Naive B cell (primary cell): Measurements from ENCODE around the gene RPE. TPM values are rescaled to one million over a fixed set of nuclear protein-coding genes. Genes with fewer than 3 reads are reported as not detected.
A peak's percentile ranks its signal among the peaks of the same experiment; 100 is the strongest.

Source experiments
- ATAC-seq, 2 donors: fragments of 150-1000 bp; cut with Tn5 transposase; 2 replicates each; pipeline ENCODE4 v1.10.0; 2021; ENCODE audit warnings: low read depth in 2 of 2, mild to moderate bottlenecking in 2 of 2, moderate library complexity in 2 of 2
- DNase-seq: peaks from one replicate; pipeline ENCODE4 v3.0.0; 2022
- H3K27ac Mint-ChIP-seq, 6 donors: one replicate each; pipeline ENCODE4 v1.8.0; 2020 to 2022; ENCODE audit warnings: mild to moderate bottlenecking in 6 of 6, mixed read lengths in 6 of 6, moderate library complexity in 5 of 6, inconsistent platforms in 2 of 6
- H3K27me3 Mint-ChIP-seq, 3 donors: one replicate each; pipeline ENCODE4 v1.8.0; 2021 to 2022; ENCODE audit warnings: mixed read lengths in 3 of 3, mild to moderate bottlenecking in 1 of 3
- H3K36me3 Mint-ChIP-seq, 2 donors: one replicate each; pipeline ENCODE4 v1.8.0; 2020 to 2022; ENCODE audit warnings: mixed read lengths in 2 of 2, inconsistent platforms in 1 of 2, mild to moderate bottlenecking in 1 of 2
- H3K4me1 Mint-ChIP-seq, 3 donors: one replicate each; pipeline ENCODE4 v1.8.0; 2020 to 2022; ENCODE audit warnings: mixed read lengths in 3 of 3, inconsistent platforms in 1 of 3, mild to moderate bottlenecking in 1 of 3, moderate library complexity in 1 of 3
- H3K4me3 Mint-ChIP-seq, 8 donors: one replicate each; pipeline ENCODE4 v1.8.0; 2020 to 2022; ENCODE audit warnings: mild to moderate bottlenecking in 8 of 8, mixed read lengths in 8 of 8, moderate library complexity in 8 of 8, inconsistent platforms in 2 of 8
- H3K9me3 Mint-ChIP-seq, 7 donors: one replicate each; pipeline ENCODE4 v1.8.0; 2020 to 2022; ENCODE audit warnings: mixed read lengths in 7 of 7, mild to moderate bottlenecking in 5 of 7, inconsistent platforms in 2 of 7, moderate library complexity in 1 of 7
- polyA plus RNA-seq, 6 donors: library from polyadenylated mRNA; unstranded; fragments of 300-500 nt; fragmentation: Illumina TruSeq; gene quantifications; one replicate each; pipeline ENCODE4 v1.2.3, GENCODE V29; 2021; ENCODE audit warnings: low read depth in 6 of 6

Gene RPE
- polyA plus RNA-seq, 6 donors from 2014 or later, result 15.9 to 24.0 (median 19.5) TPM

GRCh38 chr2:210009896-210010295 lies 7.5 kb downstream of the RPE start:
- Mint-ChIP-seq H3K9me3 (no peaks in the 10 kb centered on the region), H3K27ac (no peak overlapping the region), H3K4me3 (no peak overlapping the region), H3K36me3 (peaks cover 4 to 8% of the 10 kb centered on the region in 2 donors), H3K27me3 (no peaks in the 10 kb centered on the region), H3K4me1 (peaks cover 25 to 31% (median 27%) of the 10 kb centered on the region in 3 donors)
- DNase-seq (no peak), ATAC-seq (no peak)

GRCh38 chr2:210020138-210020537 lies 17.7 kb downstream of the RPE start:
- Mint-ChIP-seq H3K27ac (peak overlapping the region in 1 of 6 donors; percentile 49), H3K36me3 (peaks cover 1 to 19% of the 10 kb centered on the region in 2 donors), H3K27me3 (no peaks in the 10 kb centered on the region), H3K9me3 (no peaks in the 10 kb centered on the region), H3K4me1 (peaks cover 0 to 2% (median 0%) of the 10 kb centered on the region in 3 donors), H3K4me3 (no peak overlapping the region)
- DNase-seq (no peak), ATAC-seq (no peak)

- H3K9me3 Mint-ChIP-seq, result no peaks in the 10 kb centered on the region
- H3K27ac Mint-ChIP-seq, result peak overlapping the region in 1 of 6 donors; percentile 32
These were observed 20.4 kb downstream of the RPE start for GRCh38 chr2:210022824-210023223.

DNA sequence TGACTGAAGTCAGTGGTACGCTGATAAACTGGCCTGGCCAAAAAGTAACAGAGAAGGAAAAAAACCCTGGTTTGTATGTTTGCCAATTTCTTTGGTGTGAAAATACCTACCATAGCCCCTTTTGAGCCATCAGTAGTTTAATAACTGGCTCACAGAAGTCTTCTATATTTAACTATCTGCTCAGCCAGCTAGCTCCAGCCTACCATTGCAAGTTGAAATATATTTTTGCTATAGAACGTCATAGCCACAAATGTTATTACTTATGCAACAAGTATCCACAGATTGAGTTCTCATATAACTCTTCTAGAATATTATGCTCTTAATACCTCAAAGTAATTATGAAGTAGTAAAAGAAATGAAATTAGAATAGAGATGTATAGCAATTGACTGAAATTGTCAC lies 25.2 kb downstream of the RPE start:
- H3K36me3 Mint-ChIP-seq, result peaks cover 0 to 17% of the 10 kb centered on the region in 2 donors
- no peaks in the 10 kb centered on the region for H3K4me1 Mint-ChIP-seq
- no peak for ATAC-seq
- H3K4me3 Mint-ChIP-seq, result no peak overlapping the region
- DNase-seq, result no peak
- no peaks in the 10 kb centered on the region for H3K27me3 Mint-ChIP-seq
- no peaks in the 10 kb centered on the region for H3K9me3 Mint-ChIP-seq
- no peak overlapping the region for H3K27ac Mint-ChIP-seq

More at GRCh38 chr2:210022824-210023223, 20.4 kb downstream of the RPE start:
- DNase-seq, result no peak
- Mint-ChIP-seq H3K4me1 (no peaks in the 10 kb centered on the region), H3K27me3 (no peaks in the 10 kb centered on the region), H3K36me3 (peaks cover 0 to 26% of the 10 kb centered on the region in 2 donors), H3K4me3 (no peak overlapping the region)
- no peak for ATAC-seq

DNA sequence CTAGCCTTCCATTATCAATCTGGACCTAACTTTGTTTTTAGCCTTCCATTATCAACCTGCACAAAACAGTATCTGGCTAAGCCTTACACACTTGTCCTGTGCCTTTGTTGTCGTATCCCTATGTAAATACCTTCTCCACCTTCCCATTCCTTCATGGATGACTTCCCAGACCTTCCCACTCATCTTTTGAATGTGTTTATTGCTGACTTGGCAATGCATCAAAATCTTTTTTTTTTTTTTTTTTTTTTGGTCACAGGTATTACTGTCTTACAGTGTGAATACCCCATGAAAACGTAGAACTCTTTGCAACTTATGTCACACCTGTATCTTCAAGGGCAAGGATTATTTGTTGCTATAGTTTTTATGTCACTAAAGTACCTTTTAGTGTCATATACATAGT lies 25.7 kb downstream of the RPE start:
- Mint-ChIP-seq H3K27me3 (no peaks in the 10 kb centered on the region), H3K27ac (peak overlapping the region in 2 of 6 donors; percentile 30 to 85), H3K9me3 (no peaks in the 10 kb centered on the region), H3K4me3 (no peak overlapping the region), H3K4me1 (no peaks in the 10 kb centered on the region), H3K36me3 (peaks cover 0 to 16% of the 10 kb centered on the region in 2 donors)
- DNase-seq (no peak), ATAC-seq (no peak)

DNA sequence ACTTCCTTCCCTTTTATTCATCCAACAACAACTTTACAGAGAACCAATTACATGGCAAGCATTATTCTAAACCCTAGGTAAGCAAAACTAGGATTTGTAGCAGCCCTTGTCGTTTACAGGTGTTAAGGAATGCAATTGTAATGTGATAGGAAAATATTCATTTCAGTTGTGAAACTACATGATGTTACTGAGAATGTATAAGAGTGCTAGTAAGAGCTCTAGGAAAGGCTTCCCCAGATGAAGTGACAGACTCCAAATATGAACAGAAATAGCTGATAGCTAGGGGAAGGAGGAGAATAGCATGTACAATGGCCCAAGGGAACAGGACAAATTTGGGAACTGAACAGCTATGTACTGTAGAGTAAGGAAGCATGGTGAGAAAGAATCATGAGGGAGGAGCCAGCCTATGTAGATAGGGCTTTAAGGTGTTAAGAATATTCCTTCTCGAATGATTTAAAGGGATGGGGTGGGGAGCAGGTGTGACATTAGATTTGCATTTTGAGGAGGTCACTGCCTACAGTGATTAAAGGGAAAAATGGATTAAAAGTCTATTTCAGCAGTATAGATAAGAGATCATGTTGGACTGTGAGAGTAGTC lies 31.7 kb downstream of the RPE start:
- no peak for ATAC-seq
- Mint-ChIP-seq H3K9me3 (peaks cover 0 to 2% (median 0%) of the 10 kb centered on the region in 7 donors), H3K27ac (peak overlapping the region in 2 of 6 donors; percentile 9 to 18), H3K36me3 (peaks cover 0 to 9% of the 10 kb centered on the region in 2 donors), H3K4me3 (no peak overlapping the region), H3K4me1 (peaks cover 0 to 7% (median 0%) of the 10 kb centered on the region in 3 donors), H3K27me3 (no peaks in the 10 kb centered on the region)
- DNase-seq, result no peak

GRCh38 chr2:210035679-210036078 lies 33.2 kb downstream of the RPE start:
- ATAC-seq (no peak), DNase-seq (no peak)
- H3K4me1 Mint-ChIP-seq, result peaks cover 0 to 7% (median 0%) of the 10 kb centered on the region in 3 donors
- H3K4me3 Mint-ChIP-seq, result no peak overlapping the region
- H3K36me3 Mint-ChIP-seq, result peaks cover 0 to 9% of the 10 kb centered on the region in 2 donors
- H3K9me3 Mint-ChIP-seq, result peaks cover 0 to 2% (median 0%) of the 10 kb centered on the region in 7 donors
- H3K27ac Mint-ChIP-seq, result no peak overlapping the region
- no peaks in the 10 kb centered on the region for H3K27me3 Mint-ChIP-seq

- Mint-ChIP-seq H3K4me3 (no peak overlapping the region), H3K27ac (no peak overlapping the region), H3K36me3 (peaks cover 0 to 5% of the 10 kb centered on the region in 2 donors), H3K9me3 (peaks cover 0 to 2% (median 0%) of the 10 kb centered on the region in 7 donors), H3K4me1 (peaks cover 0 to 7% (median 0%) of the 10 kb centered on the region in 3 donors), H3K27me3 (no peaks in the 10 kb centered on the region)
- ATAC-seq (no peak), DNase-seq (no peak)
These were observed 35.6 kb downstream of the RPE start for GRCh38 chr2:210038078-210038477.

GRCh38 chr2:210046851-210047500 lies 44.5 kb downstream of the RPE start:
- Mint-ChIP-seq H3K27me3 (no peaks in the 10 kb centered on the region), H3K4me3 (no peak overlapping the region), H3K4me1 (no peaks in the 10 kb centered on the region), H3K9me3 (peaks cover 0 to 15% (median 4%) of the 10 kb centered on the region in 7 donors), H3K36me3 (peaks cover 0 to 16% of the 10 kb centered on the region in 2 donors), H3K27ac (peak overlapping the region in 1 of 6 donors; percentile 60)
- no peak for DNase-seq
- ATAC-seq, result no peak

DNA sequence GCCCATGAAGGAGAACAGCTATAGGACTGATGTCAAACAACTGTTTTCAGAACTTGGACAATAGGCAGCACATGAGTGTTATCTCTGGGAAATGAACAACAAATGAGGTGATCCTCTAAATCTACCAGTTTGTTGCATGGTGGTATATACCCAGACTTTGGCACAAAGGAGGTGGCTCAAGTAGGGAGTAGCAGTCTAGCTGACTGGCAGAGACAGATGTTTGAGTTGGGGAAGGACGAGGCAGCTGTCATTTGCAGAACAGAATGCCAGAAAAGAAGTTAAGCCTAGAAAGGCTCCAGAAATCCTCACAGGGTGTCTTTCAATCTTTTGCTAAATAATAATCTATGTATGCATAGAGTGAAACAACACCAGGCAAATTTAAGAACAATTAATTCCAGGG lies 47.4 kb downstream of the RPE start:
- no peaks in the 10 kb centered on the region for H3K4me1 Mint-ChIP-seq
- H3K36me3 Mint-ChIP-seq, result peaks cover 7 to 26% of the 10 kb centered on the region in 2 donors
- H3K27me3 Mint-ChIP-seq, result no peaks in the 10 kb centered on the region
- H3K4me3 Mint-ChIP-seq, result no peak overlapping the region
- ATAC-seq (no peak), DNase-seq (no peak)
- H3K9me3 Mint-ChIP-seq, result peaks cover 4 to 17% (median 6%) of the 10 kb centered on the region in 7 donors
- peak overlapping the region in 2 of 6 donors; percentile 2 to 43 for H3K27ac Mint-ChIP-seq

- H3K27me3 Mint-ChIP-seq, result no peaks in the 10 kb centered on the region
- ATAC-seq (no peak), DNase-seq (no peak)
- no peaks in the 10 kb centered on the region for H3K4me1 Mint-ChIP-seq
- H3K27ac Mint-ChIP-seq, result no peak overlapping the region
- peaks cover 18 to 34% of the 10 kb centered on the region in 2 donors for H3K36me3 Mint-ChIP-seq
- H3K9me3 Mint-ChIP-seq, result peaks cover 11 to 27% (median 12%) of the 10 kb centered on the region in 7 donors
- H3K4me3 Mint-ChIP-seq, result no peak overlapping the region
These were observed 48.4 kb downstream of the RPE start for GRCh38 chr2:210050885-210051284.

DNA sequence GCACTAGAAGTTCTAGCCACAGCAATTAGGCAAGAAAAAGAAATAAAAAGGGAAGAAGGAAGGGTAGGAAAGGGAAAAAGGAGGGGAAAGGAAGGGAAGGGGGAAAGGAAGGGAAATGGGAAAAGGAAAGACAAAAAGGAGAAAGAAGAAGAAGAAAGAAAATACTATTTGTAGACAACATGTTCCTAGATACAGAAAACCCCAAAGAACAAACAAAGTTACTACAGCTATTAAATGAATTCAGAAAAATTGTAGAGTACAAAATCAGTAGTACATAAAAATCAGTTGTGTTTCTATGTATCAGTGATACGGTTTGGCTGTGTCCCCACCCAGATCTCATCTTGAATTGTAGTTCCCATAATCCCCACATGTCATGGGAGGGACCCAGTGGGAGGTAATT lies 52.3 kb downstream of the RPE start:
- no peak for DNase-seq
- Mint-ChIP-seq H3K27ac (peak overlapping the region in 1 of 6 donors; percentile 3), H3K4me1 (no peaks in the 10 kb centered on the region)

DNA sequence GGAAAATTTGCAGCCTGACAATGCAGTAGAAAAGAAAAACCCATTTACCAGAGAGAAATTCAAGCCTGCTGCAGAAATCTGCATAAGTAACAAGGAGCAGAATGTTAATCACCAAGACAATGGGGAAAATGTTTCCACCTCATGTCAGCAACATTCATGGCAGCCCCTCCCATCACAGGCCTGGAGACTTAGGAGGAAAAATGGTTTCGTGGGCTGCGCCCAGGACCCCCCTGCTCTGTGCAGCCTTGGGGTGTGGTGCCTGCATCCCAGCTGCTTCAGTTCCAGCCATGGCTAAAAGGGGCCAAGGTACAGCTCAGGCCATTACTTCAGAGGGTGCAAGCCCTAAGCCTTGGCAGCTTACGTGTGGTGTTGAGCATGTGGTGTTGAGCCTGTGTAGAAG lies 53.4 kb downstream of the RPE start:
- DNase-seq (no peak), ATAC-seq (no peak)
- Mint-ChIP-seq H3K4me1 (no peaks in the 10 kb centered on the region), H3K27me3 (no peaks in the 10 kb centered on the region), H3K9me3 (peaks cover 11 to 41% (median 22%) of the 10 kb centered on the region in 7 donors), H3K36me3 (peaks cover 18 to 24% of the 10 kb centered on the region in 2 donors), H3K4me3 (no peak overlapping the region), H3K27ac (no peak overlapping the region)

More for the DNA sequence above, 52.3 kb downstream of the RPE start:
- no peak for ATAC-seq
- Mint-ChIP-seq H3K4me3 (no peak overlapping the region), H3K27me3 (no peaks in the 10 kb centered on the region), H3K9me3 (peaks cover 11 to 41% (median 22%) of the 10 kb centered on the region in 7 donors), H3K36me3 (peaks cover 18 to 24% of the 10 kb centered on the region in 2 donors)

- ATAC-seq (no peak), DNase-seq (no peak)
- no peak overlapping the region for H3K27ac Mint-ChIP-seq
- no peaks in the 10 kb centered on the region for H3K27me3 Mint-ChIP-seq
- H3K9me3 Mint-ChIP-seq, result peaks cover 0 to 7% (median 2%) of the 10 kb centered on the region in 7 donors
- peaks cover 7 to 8% of the 10 kb centered on the region in 2 donors for H3K36me3 Mint-ChIP-seq
- H3K4me1 Mint-ChIP-seq, result no peaks in the 10 kb centered on the region
- H3K4me3 Mint-ChIP-seq, result no peak overlapping the region
These were observed 60.9 kb downstream of the RPE start for GRCh38 chr2:210063306-210063705.
